Measurements from ENCODE around the gene PTOV1. TPM values are rescaled to one million over a fixed set of nuclear protein-coding genes. Genes with fewer than 3 reads are reported as not detected.
A peak's percentile ranks its signal among the peaks of the same experiment; 100 is the strongest.

The PTOV1 gene
- total and polyA plus RNA-seq, 10 of the 15 experiments (the other 5 are each of a cell fraction or from before 2014, with no cell fraction given), result 3.2 to 83.5 (median 22.3) TPM

- TF ChIP-seq KLF5 (IDR thresholded peaks at IDR 0.05; ENCODE audit: partially characterized antibody) (no peak), SKIL (IDR thresholded peaks at IDR 0.05; ENCODE audit: low read depth, poor library complexity, severe bottlenecking) (peak; percentile 87), IRF5 (IDR thresholded peaks at IDR 0.05; ENCODE audit: borderline replicate concordance) (no peak), CHD2 (IDR thresholded peaks at IDR 0.05; ENCODE audit: borderline replicate concordance, low read depth, low read length) (0 out of 2 replicates have a peak, but pooled peaks have one; percentile 9), MEF2A (IDR thresholded peaks at IDR 0.05; ENCODE audit: insufficient read depth, low read depth, low read length) (peak; percentile 96), JUNB (IDR thresholded peaks at IDR 0.05) (no peak), NFIC (IDR thresholded peaks at IDR 0.05; ENCODE audit: low read depth, low read length) (peak; percentile 83; the same call in 1 of the 2 replicates), PAX5 (IDR thresholded peaks at IDR 0.05; ENCODE audit: borderline replicate concordance, low read depth, low read length) (peak; percentile 70), MYC (IDR thresholded peaks at IDR 0.05; ENCODE audit: insufficient read depth, insufficient read length, insufficient replicate concordance, low read length, severe bottlenecking) (no peak), TCF12 (IDR thresholded peaks at IDR 0.05; ENCODE audit: low read depth, low read length) (0 out of 2 replicates have a peak, but pooled peaks have one; percentile 10), RB1 (IDR thresholded peaks at IDR 0.05; ENCODE audit: borderline replicate concordance) (peak; percentile 63; the same call in 1 of the 2 replicates), NKRF (conservative IDR thresholded peaks at IDR 0.05) (peak; percentile 61), IRF3 (IDR thresholded peaks at IDR 0.05) (no peak), HDGF (IDR thresholded peaks at IDR 0.05) (peak; percentile 42), BCL11A (IDR thresholded peaks at IDR 0.05; ENCODE audit: low read depth, low read length) (peak; percentile 73; the same call in 1 of the 2 replicates), STAT1 (conservative IDR thresholded peaks at IDR 0.05) (no peak), YY1 (IDR thresholded peaks at IDR 0.05; ENCODE audit: low read depth, low read length) (no peak), WRNIP1 (IDR thresholded peaks at IDR 0.05; ENCODE audit: borderline replicate concordance, low read depth, low read length) (0 out of 2 replicates have a peak, but pooled peaks have one; percentile 41), NR2C1 (IDR thresholded peaks at IDR 0.05) (0 out of 2 replicates have a peak, but pooled peaks have one; percentile 18), RUNX3 (IDR thresholded peaks at IDR 0.05; ENCODE audit: low read length) (peak; percentile 87), SPI1 (IDR thresholded peaks at IDR 0.05; ENCODE audit: borderline replicate concordance, insufficient read depth, low read depth, low read length) (peak; percentile 79), MAX (IDR thresholded peaks at IDR 0.05; ENCODE audit: low read depth, low read length) (no peak)
Observed at GRCh38 chr19:49896863-49897621, 46.1 kb downstream of the PTOV1 start, which contains the start of gene IL4I1 (continued).

Data from GM12878 (cell line).